HepG2 (cell line): ENCODE data around the gene B4GALT5. TPM values are rescaled to one million over a fixed set of nuclear protein-coding genes. Genes with fewer than 3 reads are reported as not detected.

Source experiments
- ATF1 ChIP-seq: IDR thresholded peaks from 2 replicates; pipeline ENCODE4 v1.6.1; 2016; ENCODE audit warnings: mild to moderate bottlenecking, control low read depth
- ATF3 ChIP-seq: sonication (generic); formaldehyde crosslinking; IDR thresholded peaks from 2 replicates; pipeline ENCODE4 v1.4.0; 2020; ENCODE audit warnings: missing genetic modification reagents
- BHLHE40 ChIP-seq: IDR thresholded peaks from 2 replicates; pipeline ENCODE4 v1.6.1; 2011; ENCODE audit warnings: low read length, improper control_type of control experiment
- EZH2 ChIP-seq: conservative IDR thresholded peaks from 2 replicates; pipeline ENCODE4 v1.6.1; 2012; ENCODE audit warnings: mild to moderate bottlenecking, low read depth, low read length, moderate library complexity
- FOXP1 ChIP-seq, 2 experiments: fragments of 450-650 bp in 1 of 2; IDR thresholded peaks; 2 replicates each; pipeline ENCODE4 v1.6.1; 2017 to 2018; ENCODE audit warnings: antibody characterized with exemption in 1 of 2
- GATAD1 ChIP-seq: IDR thresholded peaks from 2 replicates; pipeline ENCODE4 v1.6.1; 2016; ENCODE audit warnings: missing genetic modification reagents, missing compliant biosample characterization
- GZF1 ChIP-seq: sonication (generic); formaldehyde crosslinking; IDR thresholded peaks from 2 replicates; pipeline ENCODE4 v1.5.1; 2020; ENCODE audit warnings: mild to moderate bottlenecking, missing genetic modification reagents
- JUND ChIP-seq: sonication (generic); formaldehyde crosslinking; IDR thresholded peaks from 2 replicates; pipeline ENCODE4 v1.8.0; 2022; ENCODE audit warnings: mild to moderate bottlenecking, missing genetic modification reagents
- KMT2A ChIP-seq: sonication (generic); formaldehyde crosslinking; IDR thresholded peaks from 2 replicates; pipeline ENCODE4 v1.4.0; 2020; ENCODE audit warnings: missing genetic modification reagents
- MBD4 ChIP-seq: IDR thresholded peaks from 2 replicates; pipeline ENCODE4 v1.6.1; 2012; ENCODE audit warnings: low read length, inconsistent platforms, borderline replicate concordance
- MIER2 ChIP-seq: IDR thresholded peaks from 2 replicates; pipeline ENCODE4 v1.6.1; 2016; ENCODE audit warnings: missing biosample characterization, missing genetic modification reagents
- MLXIP ChIP-seq: sonication (generic); formaldehyde crosslinking; IDR thresholded peaks from 2 replicates; pipeline ENCODE4 v1.9.0; 2021; ENCODE audit warnings: missing genetic modification reagents, borderline replicate concordance
- MTA3 ChIP-seq: sonication (generic); formaldehyde crosslinking; IDR thresholded peaks from 2 replicates; pipeline ENCODE4 v1.4.0; 2020; ENCODE audit warnings: missing genetic modification reagents
- RORA ChIP-seq: sonication (generic); formaldehyde crosslinking; IDR thresholded peaks from 2 replicates; pipeline ENCODE4 v1.5.0; 2020; ENCODE audit warnings: mild to moderate bottlenecking, missing genetic modification reagents, moderate library complexity
- RXRB ChIP-seq: IDR thresholded peaks from 2 replicates; pipeline ENCODE4 v1.6.1; 2016; ENCODE audit warnings: borderline replicate concordance, missing genetic modification reagents, missing compliant biosample characterization
- SMARCE1 ChIP-seq: fragments of 450-650 bp; IDR thresholded peaks from 2 replicates; pipeline ENCODE4 v1.6.1; 2017; ENCODE audit warnings: borderline replicate concordance
- SOX13 ChIP-seq, 3 experiments: fragments of 450-650 bp in 1 of 3; sonication (generic) in 1 of 3; formaldehyde crosslinking in 1 of 3; IDR thresholded peaks in 2 of 3; conservative IDR thresholded peaks in 1 of 3; 2 replicates each; pipeline versions ENCODE4 v1.5.0 to v1.6.1; 2016 to 2020; ENCODE audit warnings: antibody characterized with exemption in 1 of 3, mild to moderate bottlenecking in 1 of 3, missing compliant biosample characterization in 1 of 3, missing genetic modification reagents in 1 of 3, moderate library complexity in 1 of 3
- SRF ChIP-seq: IDR thresholded peaks from 2 replicates; pipeline ENCODE4 v1.6.1; 2011; ENCODE audit warnings: mild to moderate bottlenecking, low read depth, low read length, moderate library complexity
- YY1 ChIP-seq: IDR thresholded peaks from 2 replicates; pipeline ENCODE4 v1.6.1; 2011; ENCODE audit warnings: low read length, low read depth, moderate library complexity, mild to moderate bottlenecking; ENCODE audit not compliant: insufficient read depth, insufficient replicate concordance
- ZBTB3 ChIP-seq: sonication (generic); formaldehyde crosslinking; IDR thresholded peaks from 2 replicates; pipeline ENCODE4 v1.4.0; 2020; ENCODE audit warnings: low read depth, mild to moderate bottlenecking, moderate library complexity, missing genetic modification reagents, borderline replicate concordance
- ZEB1 ChIP-seq: IDR thresholded peaks from 2 replicates; pipeline ENCODE4 v1.6.1; 2012; ENCODE audit warnings: mild to moderate bottlenecking, low read depth, inconsistent platforms; ENCODE audit not compliant: insufficient replicate concordance
- ZKSCAN5 ChIP-seq: sonication (generic); formaldehyde crosslinking; IDR thresholded peaks from 2 replicates; pipeline ENCODE4 v1.5.1; 2020; ENCODE audit warnings: mild to moderate bottlenecking, missing genetic modification reagents
- ZNF34 ChIP-seq: sonication (generic); formaldehyde crosslinking; IDR thresholded peaks from 2 replicates; pipeline ENCODE4 v1.4.0; 2020; ENCODE audit warnings: mild to moderate bottlenecking, missing genetic modification reagents, borderline replicate concordance
- ZNF354B ChIP-seq: sonication (generic); formaldehyde crosslinking; IDR thresholded peaks from 2 replicates; pipeline ENCODE4 v1.8.0; 2022; ENCODE audit warnings: mild to moderate bottlenecking, missing genetic modification reagents
- ZNF460 ChIP-seq: sonication (generic); formaldehyde crosslinking; IDR thresholded peaks from 2 replicates; pipeline ENCODE4 v1.5.1; 2020; ENCODE audit warnings: missing genetic modification reagents, mild to moderate bottlenecking, borderline replicate concordance
- ZNF570 ChIP-seq: sonication (generic); formaldehyde crosslinking; IDR thresholded peaks from 2 replicates; pipeline ENCODE4 v1.4.0; 2020; ENCODE audit warnings: mild to moderate bottlenecking, missing genetic modification reagents, borderline replicate concordance
- polyA plus RNA-seq, 8 experiments: library from polyadenylated mRNA; depleted of rRNA in 3 of 8; stranded (reverse) in 7 of 8; unstranded in 1 of 8; fragments of >200 nt; fragmentation: Illumina TruSeq in 4 of 8; extraction: Trizol in 4 of 8; gene quantifications; 2 replicates each; pipeline versions ENCODE4 v1.2.1 to v1.2.3, GENCODE V29; 2011 to 2016; ENCODE audit warnings: low read depth in 4 of 8, missing spikeins in 1 of 8, mixed read lengths in 1 of 8; ENCODE audit not compliant: insufficient read depth in 1 of 8
- total RNA-seq, 5 experiments: library from RNA; depleted of rRNA; stranded (reverse); fragments of >200 nt; fragmentation: Illumina TruSeq; extraction: Trizol; gene quantifications; 2 replicates each; pipeline ENCODE4 v1.2.3, GENCODE V29; 2016; ENCODE audit warnings: low read depth in 1 of 5

Gene B4GALT5
- total and polyA plus RNA-seq, 2 of the 13 experiments (the other 11 are each of a cell fraction or from before 2014, with no cell fraction given) = 27.3 to 30.9 TPM

GRCh38 chr20:49583669-49584417 is 129.8 kb downstream of the B4GALT5 start (continued):
- TF ChIP-seq MBD4 (no peak), FOXP1 (IDR thresholded peaks at IDR 0.05) (no peak), FOXP1 (CRISPR knock-in tag; IDR thresholded peaks at IDR 0.05) (peak; percentile 78), ZNF570 (CRISPR knock-in tag) (no peak), ATF3 (CRISPR knock-in tag) (peak; percentile 94), SRF (no peak), ZEB1 (peak; percentile 91), ZNF34 (CRISPR knock-in tag) (peak; percentile 85; the same call in 1 of the 2 replicates), JUND (CRISPR knock-in tag) (peak; percentile 61), RORA (CRISPR knock-in tag) (no peak), MIER2 (CRISPR knock-in tag) (peak; percentile 41), SOX13 (IDR thresholded peaks at IDR 0.05) (peak; percentile 76; the same call in 1 of the 2 replicates), SOX13 (CRISPR knock-in tag; conservative IDR thresholded peaks at IDR 0.05 in 1 of 2, IDR thresholded peaks at IDR 0.05 in 1 of 2) (peak in 1 of 2 experiments; percentile 84; a peak in 2 of 4 replicates), YY1 (peak; percentile 52), RXRB (CRISPR knock-in tag) (peak; percentile 92), ZNF460 (CRISPR knock-in tag) (peak; percentile 56; the same call in 1 of the 2 replicates), ZBTB3 (no peak; the same call in 1 of the 2 replicates), MTA3 (CRISPR knock-in tag) (no peak), BHLHE40 (peak; percentile 78), SMARCE1 (no peak), EZH2 (no peak), ATF1 (CRISPR knock-in tag) (peak; percentile 29; the same call in 1 of the 2 replicates), KMT2A (CRISPR knock-in tag) (peak; percentile 79), ZKSCAN5 (CRISPR knock-in tag) (no peak; the same call in 1 of the 2 replicates), GATAD1 (CRISPR knock-in tag) (no peak; the same call in 1 of the 2 replicates), ZNF354B (CRISPR knock-in tag) (no peak), GZF1 (CRISPR knock-in tag) (peak; percentile 72; the same call in 1 of the 2 replicates), MLXIP (CRISPR knock-in tag) (peak; percentile 76; the same call in 1 of the 2 replicates)
